A549 treated with AZD9567 at 1 μM for 4 hours (cell line): ENCODE results near the gene CLEC2L. TPM values are rescaled to one million over a fixed set of nuclear protein-coding genes. Genes with fewer than 3 reads are reported as not detected.

Experiments
- total RNA-seq: library from RNA; stranded (reverse); fragments of 200-300 nt; extraction: Qiagen RNA extraction; gene quantifications from 5 replicates; pipeline ENCODE4 v1.2.3, GENCODE V29; 2022; ENCODE audit not compliant: insufficient read depth

Gene CLEC2L
- 0.06 to 0.28 TPM (median 0.11 TPM) in 4 of 5 replicates, not detected in the other for total RNA-seq

GRCh38 chr7:139523199-139523941 is at the start of gene CLEC2L:
Gene CLEC2L (plus strand): TSS chr7:139523685. CDS start chr7:139523928, 243 bp downstream.

Other genes starting within 250 kb of the CLEC2L start
- 16.8 to 34.0 TPM (median 30.2 TPM) in 5 replicates for gene FMC1, start 182.3 kb upstream of the CLEC2L start, total RNA-seq
- gene LUC7L2, start 163.8 kb upstream of the CLEC2L start, total RNA-seq, result 34.2 to 42.8 TPM (median 35.5 TPM) in 5 replicates
- gene KLRG2, start 40.0 kb upstream of the CLEC2L start, total RNA-seq, result 0.66 to 0.98 TPM (median 0.82 TPM) in 4 of 5 replicates, not detected in the other